Vein endothelial cell (primary cell): ENCODE measurements around the gene TBL1XR1. TPM values are rescaled to one million over a fixed set of nuclear protein-coding genes. Genes with fewer than 3 reads are reported as not detected.

Source experiments
- small RNA-seq: library from RNA; depleted of rRNA; stranded (forward); fragments of <200 nt; gene quantifications from one replicate; pipeline ENCODE3, GENCODE V24; 2012
- total RNA-seq: library from RNA; depleted of rRNA; stranded (reverse); fragments of >200 nt; gene quantifications from 2 replicates; pipeline ENCODE4 v1.2.3, GENCODE V29; 2012

TBL1XR1 gene
- total RNA-seq: 117 and 127 TPM in 2 replicates

DNA sequence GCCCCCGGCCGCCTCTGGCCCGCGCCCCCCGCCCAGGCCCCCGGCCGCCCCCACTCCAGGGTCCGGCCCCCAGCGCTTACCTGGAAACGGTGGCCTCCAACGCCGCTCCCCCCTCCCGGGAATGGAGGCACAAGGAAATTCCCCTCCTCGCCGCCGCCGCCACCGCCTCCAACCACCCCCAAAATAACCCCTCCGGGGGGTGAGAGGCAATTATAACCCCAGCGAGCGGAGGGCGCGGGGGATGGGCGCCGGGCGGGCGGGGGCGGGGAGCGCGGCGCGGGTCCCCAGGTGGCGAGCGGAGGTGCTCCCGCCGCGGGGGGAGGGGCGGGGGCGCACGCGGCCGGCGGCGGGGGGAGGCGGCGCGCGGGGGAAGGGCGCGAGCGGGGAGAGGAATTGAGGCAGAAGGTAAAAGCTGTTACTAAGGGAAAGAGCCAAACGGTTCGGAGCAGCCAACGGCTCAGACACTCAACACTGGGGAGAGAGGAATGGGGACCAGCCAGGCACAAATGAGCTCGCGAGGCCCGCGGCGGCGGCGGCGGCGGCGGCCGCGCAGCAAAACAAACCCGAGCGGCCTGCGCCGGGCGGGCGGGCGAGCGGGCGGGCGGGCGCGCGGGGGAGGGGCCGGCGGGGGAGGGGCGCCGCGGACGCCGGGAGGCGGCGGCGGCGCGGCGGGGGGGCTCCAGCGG lies at the start of gene TBL1XR1:
TSS of gene TBL1XR1 (minus strand) at position 442 of the 686 bp plus-strand sequence. CDS start 132,505 bp downstream, outside the sequence.

Small RNA genes lying within 50 kb of the gene (small RNA-seq; reads per million reads assigned to genes)
- gene RF00019 (not detected), gene RNU6-681P (not detected)
